Osteocyte (in vitro differentiated cells): ENCODE data around the gene RBM4. TPM values are rescaled to one million over a fixed set of nuclear protein-coding genes. Genes with fewer than 3 reads are reported as not detected.
A peak's percentile ranks its signal among the peaks of the same experiment; 100 is the strongest.

Source experiments
- DNase-seq: peaks from one replicate; pipeline ENCODE4 v3.0.0; 2021; ENCODE audit warnings: mixed read lengths; ENCODE audit not compliant: unreplicated experiment; ENCODE audit errors: extremely low spot score
- H3K27ac Mint-ChIP-seq: one replicate; pipeline ENCODE4 v1.8.0; 2021; ENCODE audit warnings: mild to moderate bottlenecking, mixed read lengths; ENCODE audit not compliant: unreplicated experiment
- H3K27me3 Mint-ChIP-seq: one replicate; pipeline ENCODE4 v1.8.0; 2021; ENCODE audit warnings: mixed read lengths; ENCODE audit not compliant: unreplicated experiment
- H3K36me3 Mint-ChIP-seq: one replicate; pipeline ENCODE4 v1.8.0; 2021; ENCODE audit warnings: mixed read lengths; ENCODE audit not compliant: unreplicated experiment
- H3K4me1 Mint-ChIP-seq: one replicate; pipeline ENCODE4 v1.8.0; 2021; ENCODE audit warnings: mixed read lengths; ENCODE audit not compliant: unreplicated experiment
- H3K4me3 Mint-ChIP-seq: one replicate; pipeline ENCODE4 v1.8.0; 2021; ENCODE audit warnings: mild to moderate bottlenecking, moderate library complexity, mixed read lengths; ENCODE audit not compliant: unreplicated experiment
- H3K9me3 Mint-ChIP-seq: one replicate; pipeline ENCODE4 v1.8.0; 2021; ENCODE audit warnings: mixed read lengths; ENCODE audit not compliant: unreplicated experiment
- total RNA-seq: library from RNA; stranded (reverse); gene quantifications from 2 replicates; pipeline ENCODE4 v1.2.1, GENCODE V29; 2021
- TF ChIP-seq, protein P1 (sequence below): fragments of 200-600 bp; sonication (generic); IDR thresholded peaks from 2 replicates; pipeline ENCODE4 v1.5.0; 2021; ENCODE audit warnings: antibody characterized with exemption, mild to moderate bottlenecking, moderate library complexity

Gene RBM4
- total RNA-seq, 1 donor from 2014 or later, result 158 TPM

DNA sequence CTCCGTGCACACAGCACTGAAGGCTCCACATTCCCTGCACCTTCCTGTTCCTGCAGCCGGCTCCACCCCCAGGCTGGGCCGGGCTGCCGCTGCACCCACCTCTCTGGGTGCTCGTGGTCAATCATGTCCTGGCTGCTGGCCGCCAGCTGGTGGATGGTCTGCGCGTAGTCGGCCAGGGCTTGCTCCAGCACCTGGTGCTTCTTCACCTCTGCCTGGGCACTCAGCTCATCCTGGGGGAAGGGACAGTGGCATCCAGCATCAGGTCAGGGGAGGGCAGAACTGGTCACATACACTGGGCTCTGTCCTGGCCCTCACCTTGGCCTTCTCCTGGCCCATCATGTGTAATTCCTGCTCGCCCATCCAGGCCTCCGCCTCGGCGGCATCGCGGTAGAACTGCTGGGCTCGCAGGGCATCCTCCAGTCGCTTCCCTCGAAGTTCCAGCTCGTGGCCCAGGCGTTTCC is 54.4 kb downstream of the RBM4 start:
- no peak for DNase-seq
- Mint-ChIP-seq H3K36me3 (no peaks in the 10 kb centered on the region), H3K27me3 (no peaks in the 10 kb centered on the region), H3K4me1 (peaks cover 3% of the 10 kb centered on the region), H3K4me3 (no peak overlapping the region), H3K9me3 (no peaks in the 10 kb centered on the region), H3K27ac (no peak overlapping the region)
- TF ChIP-seq, protein P1, sequence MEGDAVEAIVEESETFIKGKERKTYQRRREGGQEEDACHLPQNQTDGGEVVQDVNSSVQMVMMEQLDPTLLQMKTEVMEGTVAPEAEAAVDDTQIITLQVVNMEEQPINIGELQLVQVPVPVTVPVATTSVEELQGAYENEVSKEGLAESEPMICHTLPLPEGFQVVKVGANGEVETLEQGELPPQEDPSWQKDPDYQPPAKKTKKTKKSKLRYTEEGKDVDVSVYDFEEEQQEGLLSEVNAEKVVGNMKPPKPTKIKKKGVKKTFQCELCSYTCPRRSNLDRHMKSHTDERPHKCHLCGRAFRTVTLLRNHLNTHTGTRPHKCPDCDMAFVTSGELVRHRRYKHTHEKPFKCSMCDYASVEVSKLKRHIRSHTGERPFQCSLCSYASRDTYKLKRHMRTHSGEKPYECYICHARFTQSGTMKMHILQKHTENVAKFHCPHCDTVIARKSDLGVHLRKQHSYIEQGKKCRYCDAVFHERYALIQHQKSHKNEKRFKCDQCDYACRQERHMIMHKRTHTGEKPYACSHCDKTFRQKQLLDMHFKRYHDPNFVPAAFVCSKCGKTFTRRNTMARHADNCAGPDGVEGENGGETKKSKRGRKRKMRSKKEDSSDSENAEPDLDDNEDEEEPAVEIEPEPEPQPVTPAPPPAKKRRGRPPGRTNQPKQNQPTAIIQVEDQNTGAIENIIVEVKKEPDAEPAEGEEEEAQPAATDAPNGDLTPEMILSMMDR, result no peak

DNA sequence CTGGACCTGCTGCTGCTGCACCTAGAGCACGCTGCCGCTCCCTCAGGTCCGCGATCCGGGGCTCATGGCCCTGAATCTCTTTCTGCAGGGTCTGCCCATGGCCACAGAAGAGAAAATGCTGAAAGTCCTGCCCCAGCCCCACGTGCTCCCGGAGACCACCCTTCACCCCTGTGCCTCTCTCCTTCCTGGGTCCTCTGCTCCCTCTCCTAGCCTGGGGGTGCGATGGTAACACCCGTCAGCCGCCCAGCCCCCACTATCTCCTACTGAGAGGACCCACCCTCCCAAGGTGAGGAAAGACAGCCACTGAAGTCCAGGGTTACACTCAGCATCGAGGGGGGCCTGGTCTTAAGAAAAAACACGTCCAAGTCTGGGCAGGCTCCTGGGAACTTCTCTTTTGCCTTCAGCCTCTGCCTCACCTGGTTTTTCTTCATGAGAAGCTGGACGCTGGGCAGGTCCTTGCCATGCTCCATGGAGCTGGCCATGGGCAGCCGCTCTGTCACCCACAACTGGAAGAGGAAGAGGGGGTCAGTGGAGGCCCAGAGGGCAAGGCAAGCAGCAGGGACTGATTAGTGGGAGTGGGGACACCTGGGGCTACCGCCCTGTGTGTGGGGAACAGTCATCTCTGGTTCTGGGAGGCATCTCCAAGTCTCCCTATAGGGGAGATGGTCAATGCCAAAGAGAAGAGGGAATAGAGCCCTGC is 55.0 kb downstream of the RBM4 start:
- Mint-ChIP-seq H3K9me3 (no peaks in the 10 kb centered on the region), H3K4me3 (no peak overlapping the region), H3K4me1 (peaks cover 3% of the 10 kb centered on the region), H3K36me3 (peaks cover 2% of the 10 kb centered on the region), H3K27ac (no peak overlapping the region), H3K27me3 (no peaks in the 10 kb centered on the region)
- no peak for DNase-seq
- TF ChIP-seq, protein P1, result no peak

DNA sequence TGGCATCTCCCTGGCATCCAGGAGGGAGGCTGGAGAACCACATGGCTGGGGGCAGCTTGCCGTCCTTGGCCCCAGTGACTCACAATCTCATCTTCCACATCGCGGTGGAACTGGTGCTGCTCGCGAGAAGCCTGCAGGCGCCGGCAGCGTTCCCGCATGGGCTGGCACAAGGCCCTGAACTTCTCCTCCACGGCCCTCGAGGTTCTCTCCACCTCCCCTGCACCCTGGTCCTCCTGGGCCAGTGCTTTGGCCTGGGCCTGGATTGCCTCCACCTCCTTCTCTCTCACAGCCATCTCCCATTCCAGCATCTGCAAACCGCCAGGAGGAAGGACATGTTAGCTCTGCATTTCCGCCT is 55.5 kb downstream of the RBM4 start:
- peaks cover 3% of the 10 kb centered on the region for H3K4me1 Mint-ChIP-seq
- no peak overlapping the region for H3K27ac Mint-ChIP-seq
- no peak for DNase-seq
- H3K4me3 Mint-ChIP-seq, result no peak overlapping the region
- H3K9me3 Mint-ChIP-seq, result no peaks in the 10 kb centered on the region
- no peaks in the 10 kb centered on the region for H3K27me3 Mint-ChIP-seq
- TF ChIP-seq, protein P1, result no peak
- H3K36me3 Mint-ChIP-seq, result peaks cover 3% of the 10 kb centered on the region

DNA sequence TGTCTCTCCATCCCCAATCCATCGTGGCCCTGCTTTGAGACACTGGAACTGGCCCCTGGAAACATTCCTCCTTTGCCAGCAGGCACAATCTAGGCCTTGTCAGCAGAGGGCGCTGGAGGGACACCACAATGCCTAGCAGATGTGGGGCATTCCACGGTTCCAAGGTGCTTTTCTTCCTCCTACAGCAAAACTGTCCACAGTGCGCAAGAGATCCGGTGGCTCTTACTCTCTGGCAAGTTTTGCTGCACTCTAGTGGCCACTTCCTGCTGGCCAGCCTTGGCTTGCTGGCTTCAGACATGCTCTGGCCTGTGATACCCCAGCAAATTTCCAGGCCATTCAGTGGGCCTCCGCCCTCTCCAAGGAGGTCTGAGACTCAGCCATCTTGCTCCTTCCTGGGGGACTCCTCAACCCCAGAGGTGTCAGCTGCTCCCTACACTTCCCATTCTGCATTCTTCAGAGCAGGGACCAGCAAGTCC is 56.3 kb downstream of the RBM4 start:
- H3K4me3 Mint-ChIP-seq, result no peak overlapping the region
- DNase-seq, result peak; percentile 95
- TF ChIP-seq, protein P1, result peak; percentile 97
- H3K4me1 Mint-ChIP-seq, result peaks cover 3% of the 10 kb centered on the region
- H3K9me3 Mint-ChIP-seq, result no peaks in the 10 kb centered on the region
- H3K36me3 Mint-ChIP-seq, result peaks cover 4% of the 10 kb centered on the region
- H3K27ac Mint-ChIP-seq, result peak overlapping the region; percentile 23
- no peaks in the 10 kb centered on the region for H3K27me3 Mint-ChIP-seq

Other genes with a start within 250 kb of the RBM4 start
- gene NPAS4, start 217.7 kb upstream of the RBM4 start, total RNA-seq, result 0.11 and 0.18 TPM in 2 replicates
- 42.1 and 45.4 TPM in 2 replicates for gene MRPL11, start 199.9 kb upstream of the RBM4 start, total RNA-seq
- 11.9 and 13.6 TPM in 2 replicates for gene PELI3, start 171.8 kb upstream of the RBM4 start, total RNA-seq
- gene DPP3, start 158.3 kb upstream of the RBM4 start, total RNA-seq, result 32.9 and 41.0 TPM in 2 replicates
- 44.1 and 51.1 TPM in 2 replicates for gene BBS1, start 128.1 kb upstream of the RBM4 start, total RNA-seq
- 15.7 and 16.6 TPM in 2 replicates for gene ZDHHC24, start 92.7 kb upstream of the RBM4 start, total RNA-seq
- 0.11 TPM in 1 of 2 replicates, not detected in the other for gene ACTN3, start 91.8 kb upstream of the RBM4 start, total RNA-seq
- gene CTSF, start 70.1 kb upstream of the RBM4 start, total RNA-seq, result not detected in 2 replicates
- gene CCDC87, start 45.6 kb upstream of the RBM4 start, total RNA-seq, result 0.19 and 0.39 TPM in 2 replicates
- gene CCS, start 45.5 kb upstream of the RBM4 start, total RNA-seq, result 42.1 and 46.8 TPM in 2 replicates
- gene RBM14, start 22.1 kb upstream of the RBM4 start, total RNA-seq, result 59.2 and 62.6 TPM in 2 replicates
- gene RBM4B, start 39.2 kb downstream of the RBM4 start, total RNA-seq, result 31.2 and 31.4 TPM in 2 replicates
- 12.6 and 12.9 TPM in 2 replicates for gene SPTBN2, start 90.5 kb downstream of the RBM4 start, total RNA-seq
- gene RCE1, start 204.7 kb downstream of the RBM4 start, total RNA-seq, result 20.3 and 21.3 TPM in 2 replicates
- gene LRFN4, start 218.4 kb downstream of the RBM4 start, total RNA-seq, result 41.7 and 45.0 TPM in 2 replicates